NT2/D1 (cell line): ENCODE results near the gene CEP112.

ENCODE experiments used
- DNase-seq: peaks from one replicate; pipeline ENCODE4 v3.0.0-alpha.2; 2011; ENCODE audit warnings: low read depth, low spot score
- H3K27me3 ChIP-seq: 2 replicates; pipeline ENCODE4 v1.6.0; 2011; ENCODE audit warnings: mild to moderate bottlenecking; ENCODE audit not compliant: insufficient read length, insufficient read depth
- H3K36me3 ChIP-seq: 2 replicates; pipeline ENCODE4 v1.6.1; 2011; ENCODE audit warnings: mild to moderate bottlenecking, low read length, mixed read lengths; ENCODE audit not compliant: insufficient read depth, insufficient read length
- H3K4me1 ChIP-seq: 2 replicates; pipeline ENCODE4 v1.5.1; 2011; ENCODE audit not compliant: insufficient read depth, insufficient read length
- H3K4me3 ChIP-seq: 2 replicates; pipeline ENCODE4 v1.5.1; 2011; ENCODE audit warnings: low read depth; ENCODE audit not compliant: insufficient read length
- H3K9ac ChIP-seq: 2 replicates; pipeline ENCODE4 v1.6.0; 2011; ENCODE audit warnings: low read depth; ENCODE audit not compliant: insufficient read length
- H3K9me3 ChIP-seq: 2 replicates; pipeline ENCODE4 v1.5.1; 2011; ENCODE audit warnings: mild to moderate bottlenecking, low read length; ENCODE audit not compliant: insufficient read depth
- SUZ12 ChIP-seq: IDR thresholded peaks from 2 replicates; pipeline ENCODE4 v1.6.1; 2011; ENCODE audit not compliant: insufficient read length, insufficient read depth; ENCODE audit errors: extremely low read depth
- YY1 ChIP-seq: IDR thresholded peaks from 2 replicates; pipeline ENCODE4 v1.6.1; 2011; ENCODE audit not compliant: insufficient read length, insufficient read depth
- ZNF274 ChIP-seq: IDR thresholded peaks from 2 replicates; pipeline ENCODE4 v1.6.1; 2011; ENCODE audit warnings: mild to moderate bottlenecking, low read depth, low read length

Gene CEP112

DNA sequence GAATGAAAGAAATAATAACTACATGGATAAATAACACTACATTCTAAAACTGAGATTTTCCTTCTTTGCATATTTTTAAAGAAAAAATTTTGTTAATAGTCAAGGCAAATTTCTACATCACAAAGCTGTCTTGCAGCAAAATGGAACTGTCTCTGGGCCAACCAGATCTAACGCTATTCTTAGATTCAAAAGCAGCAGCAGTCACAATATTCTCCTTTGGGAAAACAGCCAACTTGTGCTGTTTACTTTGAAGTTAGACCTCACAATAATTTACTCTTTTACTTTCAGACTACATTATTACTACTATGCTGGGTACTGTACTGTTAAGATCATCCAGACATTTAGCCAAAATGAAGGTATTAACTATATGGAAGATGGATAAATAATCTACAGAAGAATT is 189.1 kb downstream of the CEP112 start:
- Histone ChIP-seq H3K36me3 (no peaks in the 10 kb centered on the region), H3K27me3 (no peaks in the 10 kb centered on the region), H3K9me3 (no peaks in the 10 kb centered on the region), H3K4me3 (no peak overlapping the region), H3K9ac (no peak overlapping the region), H3K4me1 (no peaks in the 10 kb centered on the region)
- TF ChIP-seq ZNF274, result no peak
- no peak for TF ChIP-seq SUZ12
- TF ChIP-seq YY1, result no peak
- DNase-seq, result no peak

DNA sequence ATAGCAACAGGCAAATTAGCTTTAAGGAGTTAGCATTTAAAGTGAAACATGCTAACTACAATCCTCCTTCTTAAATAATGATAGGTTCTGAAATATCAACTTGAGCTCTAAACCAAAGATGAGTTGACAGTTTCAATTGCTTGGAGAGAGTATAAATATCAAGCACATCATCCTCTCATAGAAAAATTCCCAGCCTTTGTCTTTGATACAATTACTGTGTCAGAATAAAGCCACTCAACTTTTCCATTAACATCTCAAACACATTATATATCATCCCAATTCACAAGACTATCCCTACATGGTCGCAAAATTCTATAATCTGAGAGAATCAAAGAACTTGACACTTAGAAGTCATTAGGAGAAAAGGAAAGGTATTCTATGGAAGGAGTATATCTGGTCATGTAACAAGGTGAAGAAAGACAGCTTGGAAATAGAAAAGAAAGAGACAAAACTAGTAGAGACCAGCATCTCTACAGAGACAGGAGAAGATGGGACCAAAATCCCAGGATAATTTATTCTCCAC is 189.8 kb downstream of the CEP112 start:
- no peak for DNase-seq
- H3K9ac ChIP-seq, result no peak overlapping the region

DNA sequence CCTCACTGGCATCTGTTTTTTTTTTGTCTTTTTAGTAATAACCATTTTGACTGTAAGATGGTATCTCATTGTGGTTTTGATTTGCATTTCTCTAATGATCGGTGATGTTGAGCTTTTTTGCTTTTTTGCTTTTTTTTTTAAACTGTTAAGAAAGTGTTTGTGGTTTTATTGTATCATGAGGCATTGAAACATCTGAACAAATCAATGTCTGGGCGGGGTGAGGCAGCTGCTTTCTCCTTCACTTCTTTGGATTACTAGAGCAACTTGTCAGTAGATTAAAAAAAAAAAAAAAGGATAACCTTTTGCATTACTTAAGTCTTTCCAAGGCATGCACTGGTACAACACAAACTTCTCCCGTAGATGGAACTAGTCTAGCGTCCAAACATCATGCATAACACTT is 191.7 kb downstream of the CEP112 start:
- no peak overlapping the region for H3K4me3 ChIP-seq
- no peaks in the 10 kb centered on the region for H3K36me3 ChIP-seq
- TF ChIP-seq YY1, result no peak
- TF ChIP-seq SUZ12, result no peak
- TF ChIP-seq ZNF274, result no peak
- no peak for DNase-seq
- H3K9me3 ChIP-seq, result no peaks in the 10 kb centered on the region
- no peak overlapping the region for H3K9ac ChIP-seq
- H3K27me3 ChIP-seq, result no peaks in the 10 kb centered on the region
- H3K4me1 ChIP-seq, result no peaks in the 10 kb centered on the region

More for the DNA sequence above, 189.8 kb downstream of the CEP112 start:
- H3K27me3 ChIP-seq, result no peaks in the 10 kb centered on the region
- no peaks in the 10 kb centered on the region for H3K4me1 ChIP-seq
- H3K36me3 ChIP-seq, result no peaks in the 10 kb centered on the region
- H3K9me3 ChIP-seq, result no peaks in the 10 kb centered on the region
- no peak overlapping the region for H3K4me3 ChIP-seq
- no peak for TF ChIP-seq YY1
- TF ChIP-seq ZNF274, result no peak
- TF ChIP-seq SUZ12, result no peak

DNA sequence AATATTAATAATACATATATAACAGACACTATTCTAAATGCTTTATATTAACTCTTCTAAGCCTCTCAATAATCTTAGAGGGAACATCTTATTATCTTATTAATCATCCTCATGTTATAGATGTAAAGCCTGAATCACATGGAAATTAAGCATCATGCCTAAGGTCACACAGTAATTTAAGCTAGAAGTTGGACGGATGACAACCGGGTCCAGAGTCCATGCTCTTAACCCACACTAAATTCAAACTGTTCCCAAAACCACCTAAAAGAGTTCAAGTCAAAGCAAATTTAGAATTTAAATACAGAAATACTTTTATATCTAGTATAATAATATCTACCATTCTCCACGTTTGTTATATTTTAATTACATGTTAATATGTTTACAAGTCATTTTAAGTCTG is 193.3 kb downstream of the CEP112 start:
- Histone ChIP-seq H3K27me3 (no peaks in the 10 kb centered on the region), H3K9ac (no peak overlapping the region), H3K4me3 (no peak overlapping the region), H3K36me3 (no peaks in the 10 kb centered on the region), H3K4me1 (no peaks in the 10 kb centered on the region), H3K9me3 (no peaks in the 10 kb centered on the region)
- no peak for TF ChIP-seq SUZ12
- TF ChIP-seq YY1, result no peak
- TF ChIP-seq ZNF274, result no peak
- DNase-seq, result no peak

DNA sequence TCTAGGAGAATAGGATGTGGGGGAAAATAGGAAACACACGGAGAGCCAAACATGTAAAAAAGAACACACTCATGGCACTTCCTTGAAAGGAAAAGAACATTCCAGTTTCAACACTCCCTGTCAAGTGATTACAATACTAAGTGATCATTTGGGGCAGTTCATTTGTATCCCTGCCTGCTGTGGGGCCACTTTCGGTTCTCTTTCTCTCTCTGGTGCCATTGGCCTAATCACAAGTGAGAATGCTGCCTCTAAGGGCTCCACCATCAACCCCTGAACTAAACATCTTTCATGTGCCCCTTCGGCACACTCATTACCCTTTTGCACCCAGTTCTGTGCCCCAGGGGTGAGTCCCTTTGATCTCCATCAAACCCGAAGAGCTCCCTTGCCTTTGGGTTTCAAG is 197.3 kb downstream of the CEP112 start:
- no peak overlapping the region for H3K4me3 ChIP-seq
- no peak overlapping the region for H3K9ac ChIP-seq
- H3K4me1 ChIP-seq, result peaks cover 4% of the 10 kb centered on the region
- no peaks in the 10 kb centered on the region for H3K27me3 ChIP-seq
- no peak for DNase-seq
- H3K9me3 ChIP-seq, result no peaks in the 10 kb centered on the region
- no peaks in the 10 kb centered on the region for H3K36me3 ChIP-seq
- TF ChIP-seq ZNF274 (no peak), SUZ12 (no peak), YY1 (no peak)

DNA sequence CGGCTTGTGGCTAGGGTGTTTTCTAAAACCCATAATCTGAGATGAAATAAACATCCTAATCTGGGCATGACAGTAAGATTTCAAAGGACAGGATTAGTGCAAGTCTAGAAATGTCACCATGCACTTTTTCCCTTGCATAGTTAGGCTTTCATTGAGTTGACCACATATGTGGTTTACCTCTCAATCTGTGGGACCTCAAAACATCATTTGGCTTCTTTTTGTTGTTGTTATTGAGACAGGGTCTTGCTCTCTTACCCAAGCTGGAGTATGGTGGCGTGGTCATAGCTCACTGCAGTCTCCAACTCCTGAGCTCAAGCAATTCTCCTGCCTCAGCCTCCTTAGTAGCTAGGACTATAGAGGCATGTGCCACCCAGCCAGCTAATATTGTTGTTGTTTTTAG is 197.8 kb downstream of the CEP112 start:
- no peak overlapping the region for H3K4me3 ChIP-seq
- no peaks in the 10 kb centered on the region for H3K27me3 ChIP-seq
- no peak for DNase-seq
- H3K36me3 ChIP-seq, result no peaks in the 10 kb centered on the region
- H3K9me3 ChIP-seq, result no peaks in the 10 kb centered on the region
- TF ChIP-seq SUZ12 (no peak), YY1 (no peak), ZNF274 (no peak)
- no peak overlapping the region for H3K9ac ChIP-seq
- peaks cover 4% of the 10 kb centered on the region for H3K4me1 ChIP-seq

DNA sequence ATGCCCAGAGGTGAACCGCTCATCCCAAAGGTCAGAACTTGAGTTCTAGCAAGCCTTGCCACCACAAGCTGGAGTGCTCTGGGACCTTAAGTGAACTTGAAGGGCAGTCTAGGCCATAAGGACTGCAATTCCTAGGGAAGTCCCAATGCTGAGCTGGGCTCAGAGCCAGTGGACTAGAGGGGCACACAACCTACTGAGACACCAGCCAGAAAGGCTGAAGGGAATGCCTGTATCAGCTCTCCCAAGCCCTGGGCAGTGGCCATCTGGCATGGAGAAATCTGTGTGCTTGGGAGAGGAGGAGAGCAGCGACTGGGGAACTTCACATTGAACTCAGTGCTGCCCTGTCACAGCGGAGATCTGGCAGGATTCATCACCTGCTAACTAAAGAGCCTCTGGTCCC is 201.3 kb downstream of the CEP112 start:
- no peak for DNase-seq
- H3K9ac ChIP-seq, result no peak overlapping the region
- no peak overlapping the region for H3K4me3 ChIP-seq
- no peaks in the 10 kb centered on the region for H3K9me3 ChIP-seq
- H3K36me3 ChIP-seq, result no peaks in the 10 kb centered on the region
- TF ChIP-seq ZNF274 (no peak), SUZ12 (no peak), YY1 (no peak)
- no peaks in the 10 kb centered on the region for H3K27me3 ChIP-seq
- peaks cover 4% of the 10 kb centered on the region for H3K4me1 ChIP-seq
